Measurements from ENCODE around the gene PRKN. TPM values are rescaled to one million over a fixed set of nuclear protein-coding genes. Genes with fewer than 3 reads are reported as not detected.

Gene PRKN
- total RNA-seq, 1 donor from 2014 or later, result 1.3 TPM

- H3K4me3 Mint-ChIP-seq (ENCODE audit: unreplicated experiment), result no peak overlapping the region
- no peak overlapping the region for H3K4me3 ChIP-seq (ENCODE audit: insufficient read depth, low read depth, low read length)
- H3K27ac Mint-ChIP-seq (ENCODE audit: unreplicated experiment), result peak overlapping the region; percentile 98
- no peak overlapping the region for H2AFZ ChIP-seq (ENCODE audit: low read depth, low read length)
- peak overlapping the region; percentile 88 for H3K9ac ChIP-seq (ENCODE audit: low read length)
- H3K36me3 Mint-ChIP-seq (ENCODE audit: low read depth, unreplicated experiment), result no peaks in the 10 kb centered on the region
- H3K27ac ChIP-seq (ENCODE audit: low read depth, low read length), result peak overlapping the region; percentile 99
- DNase-seq (ENCODE audit: low read depth) (peak; percentile 96), FAIRE-seq (peak; percentile 17)
- peaks cover 41% of the 10 kb centered on the region for H3K4me1 Mint-ChIP-seq (ENCODE audit: low read depth, unreplicated experiment)
- H3K4me2 ChIP-seq (ENCODE audit: low read length), result peak overlapping the region; percentile 73
- H3K9me3 Mint-ChIP-seq (ENCODE audit: unreplicated experiment), result peaks cover 7% of the 10 kb centered on the region
- no peaks in the 10 kb centered on the region for H4K20me1 ChIP-seq (ENCODE audit: insufficient read depth, low read length)
- TF ChIP-seq EZH2 (IDR thresholded peaks at IDR 0.05; ENCODE audit: insufficient read depth, low read length), result no peak
- TF ChIP-seq CTCF (IDR thresholded peaks at IDR 0.05; ENCODE audit: insufficient read depth, low read depth, low read length), result no peak
- no peaks in the 10 kb centered on the region for H3K79me2 ChIP-seq (ENCODE audit: insufficient read depth, low read length)
- H3K36me3 ChIP-seq (ENCODE audit: insufficient read depth, low read length), result no peaks in the 10 kb centered on the region
- H3K4me1 ChIP-seq (ENCODE audit: insufficient read depth, low read length), result peaks cover 26% of the 10 kb centered on the region
- no peaks in the 10 kb centered on the region for H3K27me3 Mint-ChIP-seq (ENCODE audit: low read depth, unreplicated experiment)
- no peaks in the 10 kb centered on the region for H3K27me3 ChIP-seq (ENCODE audit: insufficient read depth, low read length)
- no peaks in the 10 kb centered on the region for H3K9me3 ChIP-seq (ENCODE audit: insufficient read depth, low read depth, low read length)
Measured at GRCh38 chr6:161417717-161418462, 1309.7 kb downstream of the PRKN start.

GRCh38 chr6:161415302-161415855, 1312.2 kb downstream of the PRKN start:
- Histone ChIP-seq H3K4me2 (ENCODE audit: low read length) (no peak overlapping the region), H3K4me3 (ENCODE audit: insufficient read depth, low read depth, low read length) (no peak overlapping the region), H4K20me1 (ENCODE audit: insufficient read depth, low read length) (no peaks in the 10 kb centered on the region), H3K27ac (ENCODE audit: low read depth, low read length) (no peak overlapping the region), H2AFZ (ENCODE audit: low read depth, low read length) (no peak overlapping the region), H3K27me3 (ENCODE audit: insufficient read depth, low read length) (no peaks in the 10 kb centered on the region), H3K9ac (ENCODE audit: low read length) (no peak overlapping the region), H3K9me3 (ENCODE audit: insufficient read depth, low read depth, low read length) (peaks cover 5% of the 10 kb centered on the region), H3K4me1 (ENCODE audit: insufficient read depth, low read length) (peaks cover 22% of the 10 kb centered on the region), H3K79me2 (ENCODE audit: insufficient read depth, low read length) (no peaks in the 10 kb centered on the region), H3K36me3 (ENCODE audit: insufficient read depth, low read length) (no peaks in the 10 kb centered on the region)
- H3K27me3 Mint-ChIP-seq (ENCODE audit: low read depth, unreplicated experiment), result no peaks in the 10 kb centered on the region
- no peak overlapping the region for H3K4me3 Mint-ChIP-seq (ENCODE audit: unreplicated experiment)
- DNase-seq (ENCODE audit: low read depth) (no peak), FAIRE-seq (no peak)
- H3K36me3 Mint-ChIP-seq (ENCODE audit: low read depth, unreplicated experiment), result no peaks in the 10 kb centered on the region
- no peak for TF ChIP-seq CTCF (IDR thresholded peaks at IDR 0.05; ENCODE audit: insufficient read depth, low read depth, low read length)
- TF ChIP-seq EZH2 (IDR thresholded peaks at IDR 0.05; ENCODE audit: insufficient read depth, low read length), result no peak
- peaks cover 4% of the 10 kb centered on the region for H3K9me3 Mint-ChIP-seq (ENCODE audit: unreplicated experiment)
- peaks cover 37% of the 10 kb centered on the region for H3K4me1 Mint-ChIP-seq (ENCODE audit: low read depth, unreplicated experiment)
- H3K27ac Mint-ChIP-seq (ENCODE audit: unreplicated experiment), result peak overlapping the region; percentile 70

DNA sequence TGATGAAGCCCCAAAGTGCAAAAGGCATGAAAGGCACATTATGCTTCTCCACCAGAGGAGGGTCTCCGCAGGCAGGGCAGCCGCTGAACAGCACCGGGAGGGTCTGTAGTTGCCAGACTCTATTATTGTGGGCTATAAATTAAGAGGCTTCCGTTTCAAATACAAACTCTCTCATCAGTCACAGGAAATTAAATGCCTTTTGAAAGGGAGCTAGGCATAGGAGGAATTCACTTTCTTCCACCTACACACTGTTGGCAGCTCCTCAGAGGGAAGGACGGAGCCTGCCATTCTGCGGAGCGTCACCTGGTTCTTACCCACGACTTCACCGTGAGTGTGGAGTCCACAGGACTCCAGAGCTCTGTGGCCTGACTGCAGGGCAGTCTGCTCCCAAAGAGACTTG, 1312.9 kb downstream of the PRKN start:
- FAIRE-seq, result no peak
- no peak overlapping the region for H3K4me3 ChIP-seq (ENCODE audit: insufficient read depth, low read depth, low read length)
- H3K4me1 ChIP-seq (ENCODE audit: insufficient read depth, low read length), result peaks cover 22% of the 10 kb centered on the region
- no peak overlapping the region for H3K27ac ChIP-seq (ENCODE audit: low read depth, low read length)
- H3K27me3 Mint-ChIP-seq (ENCODE audit: low read depth, unreplicated experiment), result no peaks in the 10 kb centered on the region
- H3K9me3 Mint-ChIP-seq (ENCODE audit: unreplicated experiment), result peaks cover 4% of the 10 kb centered on the region
- H2AFZ ChIP-seq (ENCODE audit: low read depth, low read length), result no peak overlapping the region
- peaks cover 5% of the 10 kb centered on the region for H3K9me3 ChIP-seq (ENCODE audit: insufficient read depth, low read depth, low read length)
- TF ChIP-seq CTCF (IDR thresholded peaks at IDR 0.05; ENCODE audit: insufficient read depth, low read depth, low read length), result no peak
- TF ChIP-seq EZH2 (IDR thresholded peaks at IDR 0.05; ENCODE audit: insufficient read depth, low read length), result no peak
- peak overlapping the region; percentile 30 for H3K9ac ChIP-seq (ENCODE audit: low read length)
- DNase-seq (ENCODE audit: low read depth), result no peak
- no peaks in the 10 kb centered on the region for H3K36me3 Mint-ChIP-seq (ENCODE audit: low read depth, unreplicated experiment)
- H3K4me3 Mint-ChIP-seq (ENCODE audit: unreplicated experiment), result no peak overlapping the region
- no peaks in the 10 kb centered on the region for H3K27me3 ChIP-seq (ENCODE audit: insufficient read depth, low read length)
- H4K20me1 ChIP-seq (ENCODE audit: insufficient read depth, low read length), result no peaks in the 10 kb centered on the region
- H3K27ac Mint-ChIP-seq (ENCODE audit: unreplicated experiment), result peak overlapping the region; percentile 70
- H3K4me1 Mint-ChIP-seq (ENCODE audit: low read depth, unreplicated experiment), result peaks cover 38% of the 10 kb centered on the region
- H3K4me2 ChIP-seq (ENCODE audit: low read length), result no peak overlapping the region
- H3K79me2 ChIP-seq (ENCODE audit: insufficient read depth, low read length), result no peaks in the 10 kb centered on the region
- no peaks in the 10 kb centered on the region for H3K36me3 ChIP-seq (ENCODE audit: insufficient read depth, low read length)
